ENCODE measurements around the gene MIEF1. TPM values are rescaled to one million over a fixed set of nuclear protein-coding genes. Genes with fewer than 3 reads are reported as not detected.

The MIEF1 gene
- total RNA-seq, 1 experiment from 2014 or later, result 49.4 TPM

DNA sequence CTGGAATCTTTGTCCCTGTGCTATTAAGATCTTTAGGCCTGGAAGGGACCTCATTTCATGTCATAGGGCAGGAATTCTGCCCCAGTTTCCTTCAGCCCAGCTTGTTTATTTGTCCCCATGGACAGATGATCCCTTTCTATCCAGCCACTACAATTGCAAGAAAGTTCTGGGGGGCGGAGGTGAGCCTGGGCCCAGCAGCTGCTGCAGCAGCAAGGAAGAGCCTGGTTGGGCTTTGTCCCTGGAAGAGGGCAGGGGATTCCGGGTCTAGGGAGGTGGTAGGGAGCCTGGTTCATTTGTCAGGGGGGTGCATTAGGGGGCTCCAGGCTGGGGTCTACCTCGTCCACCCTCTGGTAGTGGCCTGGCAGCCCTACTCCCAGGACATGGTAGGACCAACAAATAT, 52.1 kb downstream of the MIEF1 start:
- Mint-ChIP-seq H3K36me3 (ENCODE audit: insufficient read depth, unreplicated experiment) (no peaks in the 10 kb centered on the region), H3K4me1 (ENCODE audit: low read depth, unreplicated experiment) (peaks cover 5% of the 10 kb centered on the region), H3K4me3 (ENCODE audit: unreplicated experiment) (no peak overlapping the region), H3K27me3 (ENCODE audit: insufficient read depth, unreplicated experiment) (peaks cover 26% of the 10 kb centered on the region), H3K27ac (ENCODE audit: unreplicated experiment) (no peak overlapping the region), H3K9me3 (ENCODE audit: unreplicated experiment) (no peaks in the 10 kb centered on the region)
- BruUV-seq (replicated peaks), result no TSS peak
- ChIA-PET POLR2A (no interaction called here), CTCF (no interaction called here)
- H3K27me3 ChIP-seq (replicated peaks; ENCODE audit: control insufficient read depth, insufficient read depth, low read length), result peaks cover 4% of the 10 kb centered on the region; the same call in 1 of the 2 replicates
- no peak for DNase-seq
- TF ChIP-seq, protein P1, sequence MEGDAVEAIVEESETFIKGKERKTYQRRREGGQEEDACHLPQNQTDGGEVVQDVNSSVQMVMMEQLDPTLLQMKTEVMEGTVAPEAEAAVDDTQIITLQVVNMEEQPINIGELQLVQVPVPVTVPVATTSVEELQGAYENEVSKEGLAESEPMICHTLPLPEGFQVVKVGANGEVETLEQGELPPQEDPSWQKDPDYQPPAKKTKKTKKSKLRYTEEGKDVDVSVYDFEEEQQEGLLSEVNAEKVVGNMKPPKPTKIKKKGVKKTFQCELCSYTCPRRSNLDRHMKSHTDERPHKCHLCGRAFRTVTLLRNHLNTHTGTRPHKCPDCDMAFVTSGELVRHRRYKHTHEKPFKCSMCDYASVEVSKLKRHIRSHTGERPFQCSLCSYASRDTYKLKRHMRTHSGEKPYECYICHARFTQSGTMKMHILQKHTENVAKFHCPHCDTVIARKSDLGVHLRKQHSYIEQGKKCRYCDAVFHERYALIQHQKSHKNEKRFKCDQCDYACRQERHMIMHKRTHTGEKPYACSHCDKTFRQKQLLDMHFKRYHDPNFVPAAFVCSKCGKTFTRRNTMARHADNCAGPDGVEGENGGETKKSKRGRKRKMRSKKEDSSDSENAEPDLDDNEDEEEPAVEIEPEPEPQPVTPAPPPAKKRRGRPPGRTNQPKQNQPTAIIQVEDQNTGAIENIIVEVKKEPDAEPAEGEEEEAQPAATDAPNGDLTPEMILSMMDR (IDR thresholded peaks at IDR 0.05; ENCODE audit: insufficient read depth in 1 of 2, low read depth in 1 of 2, low read length in 1 of 2, severe bottlenecking in 1 of 2, unreplicated experiment in 1 of 2), result no peak
- H3K9me3 ChIP-seq, result no peaks in the 10 kb centered on the region
- H3K36me3 ChIP-seq (ENCODE audit: control insufficient read depth, insufficient read depth, low read length), result no peaks in the 10 kb centered on the region
- intact Hi-C loops (cut with micrococcal nuclease; ENCODE audit: unreplicated experiment), result loop anchor here (10.0 kb wide), 1 partner anchor 171 kb away; no protein-coding TSS in a partner anchor
- H3K4me3 ChIP-seq (ENCODE audit: low read depth, low read length), result no peak overlapping the region
- H3K4me1 ChIP-seq, result no peaks in the 10 kb centered on the region

DNA sequence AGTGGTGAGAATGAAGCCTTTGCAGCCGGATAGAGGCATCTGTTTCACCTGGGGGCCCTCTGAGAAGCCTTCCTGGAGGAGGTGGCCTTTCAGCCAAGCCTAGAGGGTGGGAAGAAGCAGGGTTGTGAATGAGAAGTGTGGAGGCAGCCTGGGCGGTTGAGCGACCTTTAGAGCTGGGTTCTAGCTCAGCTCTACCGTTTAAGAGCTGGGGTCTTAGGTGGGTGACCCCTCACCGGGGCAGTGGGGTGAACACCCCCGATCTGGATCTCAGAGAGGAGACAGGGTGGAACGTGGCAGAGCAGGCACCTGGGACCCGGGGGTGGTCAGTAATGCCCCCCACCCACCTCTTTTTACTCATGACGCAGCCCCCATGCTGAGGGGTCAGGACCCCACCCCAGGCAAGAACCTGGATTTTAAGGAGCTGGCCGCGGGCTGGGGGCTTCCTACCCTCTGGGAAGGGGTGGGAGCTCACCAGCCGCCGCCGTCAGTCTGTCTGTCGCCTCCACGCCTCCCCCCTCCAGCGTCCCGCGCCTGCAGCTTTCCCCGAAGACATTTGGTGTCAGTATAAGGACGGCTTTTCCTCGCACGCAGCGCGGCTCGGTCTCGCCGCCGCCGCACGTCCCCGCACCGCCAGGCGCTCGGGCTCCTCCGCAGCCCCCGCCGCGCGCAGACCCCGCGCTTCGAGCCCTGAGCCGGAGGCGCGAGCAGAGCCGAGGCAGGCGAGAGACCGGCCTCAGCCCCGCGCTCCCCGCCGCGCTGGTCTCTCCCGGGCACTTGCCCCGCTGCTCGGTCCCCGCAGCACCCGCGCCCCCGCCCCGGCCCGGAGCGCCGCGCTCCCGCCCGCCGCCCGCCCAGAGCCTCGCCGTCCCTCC, 55.1 kb downstream of the MIEF1 start:
- ChIA-PET CTCF (interaction anchor here (0.7 kb wide), 1 partner anchor 467 kb away, joined by 3 read pairs; no protein-coding TSS in a partner anchor), POLR2A (no interaction called here)
- Histone ChIP-seq H3K9me3 (no peaks in the 10 kb centered on the region), H3K27me3 (replicated peaks; ENCODE audit: control insufficient read depth, insufficient read depth, low read length) (peaks cover 6% of the 10 kb centered on the region), H3K4me1 (no peaks in the 10 kb centered on the region), H3K4me3 (ENCODE audit: low read depth, low read length) (peak overlapping the region; percentile 19), H3K36me3 (ENCODE audit: control insufficient read depth, insufficient read depth, low read length) (no peaks in the 10 kb centered on the region)
- peak in 1 of 2 experiments; percentile 37 for DNase-seq
- peak overlapping the region; percentile 50 for H3K4me3 Mint-ChIP-seq (ENCODE audit: unreplicated experiment)
- TF ChIP-seq, protein P1 (IDR thresholded peaks at IDR 0.05; ENCODE audit: insufficient read depth in 1 of 2, low read depth in 1 of 2, low read length in 1 of 2, severe bottlenecking in 1 of 2, unreplicated experiment in 1 of 2), result no peak
- H3K9me3 Mint-ChIP-seq (ENCODE audit: unreplicated experiment), result no peaks in the 10 kb centered on the region
- H3K27me3 Mint-ChIP-seq (ENCODE audit: insufficient read depth, unreplicated experiment), result peaks cover 20% of the 10 kb centered on the region
- H3K36me3 Mint-ChIP-seq (ENCODE audit: insufficient read depth, unreplicated experiment), result no peaks in the 10 kb centered on the region
- H3K27ac Mint-ChIP-seq (ENCODE audit: unreplicated experiment), result no peak overlapping the region
- BruUV-seq (replicated peaks), result no TSS peak
- intact Hi-C loops (cut with micrococcal nuclease; ENCODE audit: unreplicated experiment), result loop anchor here (10.0 kb wide), 1 partner anchor 168 kb away; no protein-coding TSS in a partner anchor
- peaks cover 5% of the 10 kb centered on the region for H3K4me1 Mint-ChIP-seq (ENCODE audit: low read depth, unreplicated experiment)

DNA sequence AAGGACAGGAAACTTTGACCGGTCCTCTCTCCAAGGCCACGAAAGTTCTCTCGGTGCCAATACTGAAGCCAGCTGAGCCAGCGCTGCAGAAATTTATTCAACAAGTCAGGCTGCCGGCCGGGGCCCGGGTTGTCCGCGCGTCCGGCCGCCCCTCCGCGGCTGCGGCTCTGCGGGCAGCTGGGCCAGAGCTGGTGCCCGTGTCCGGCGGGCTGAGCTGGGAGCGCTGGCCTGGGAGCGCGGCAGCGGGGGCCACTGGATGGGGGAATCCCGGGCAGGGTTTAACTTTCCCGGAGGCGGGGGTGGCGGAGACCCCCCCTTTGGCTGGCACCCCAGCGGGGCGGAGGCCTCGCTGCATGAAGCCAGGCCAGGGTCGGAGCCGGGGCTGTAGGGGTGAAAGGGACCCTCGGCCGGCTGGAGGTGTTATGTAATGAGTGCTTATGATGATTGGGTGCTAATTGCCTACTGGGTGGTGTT, 56.2 kb downstream of the MIEF1 start:
- no peaks in the 10 kb centered on the region for H3K4me1 ChIP-seq
- H3K9me3 Mint-ChIP-seq (ENCODE audit: unreplicated experiment), result no peaks in the 10 kb centered on the region
- BruUV-seq (replicated peaks), result no TSS peak
- peaks cover 14% of the 10 kb centered on the region for H3K27me3 Mint-ChIP-seq (ENCODE audit: insufficient read depth, unreplicated experiment)
- TF ChIP-seq, protein P1 (IDR thresholded peaks at IDR 0.05; ENCODE audit: insufficient read depth in 1 of 2, low read depth in 1 of 2, low read length in 1 of 2, severe bottlenecking in 1 of 2, unreplicated experiment in 1 of 2), result no peak
- intact Hi-C loops (cut with micrococcal nuclease; ENCODE audit: unreplicated experiment), result loop anchor here (10.0 kb wide), 1 partner anchor 167 kb away; no protein-coding TSS in a partner anchor
- ChIA-PET CTCF (no interaction called here), POLR2A (no interaction called here)
- no peak overlapping the region for H3K27ac Mint-ChIP-seq (ENCODE audit: unreplicated experiment)
- H3K4me1 Mint-ChIP-seq (ENCODE audit: low read depth, unreplicated experiment), result peaks cover 5% of the 10 kb centered on the region
- no peak overlapping the region for H3K4me3 Mint-ChIP-seq (ENCODE audit: unreplicated experiment)
- no peak for DNase-seq
- H3K4me3 ChIP-seq (ENCODE audit: low read depth, low read length), result no peak overlapping the region
- no peaks in the 10 kb centered on the region for H3K36me3 ChIP-seq (ENCODE audit: control insufficient read depth, insufficient read depth, low read length)
- peaks cover 6% of the 10 kb centered on the region for H3K27me3 ChIP-seq (replicated peaks; ENCODE audit: control insufficient read depth, insufficient read depth, low read length)
- H3K9me3 ChIP-seq, result no peaks in the 10 kb centered on the region
- H3K36me3 Mint-ChIP-seq (ENCODE audit: insufficient read depth, unreplicated experiment), result no peaks in the 10 kb centered on the region

Data from Caco-2 (cell line).